Stimulated activated CD8-positive, alpha-beta memory T cell treated with anti-CD3 and anti-CD28 coated beads, Interleukin-12 subunit alpha, Interleukin-12 subunit beta, amount 100 ng/mL, for 24 hours (primary cell): ENCODE data around the gene CDK14.

Experiments
- DNase-seq: peaks from one replicate; pipeline ENCODE4 v3.0.0-alpha.2; 2020; ENCODE audit errors: extremely low read depth

Gene CDK14

GRCh38 chr7:91089382-91089963, 493.4 kb downstream of the CDK14 start:
- DNase-seq = no peak

DNA sequence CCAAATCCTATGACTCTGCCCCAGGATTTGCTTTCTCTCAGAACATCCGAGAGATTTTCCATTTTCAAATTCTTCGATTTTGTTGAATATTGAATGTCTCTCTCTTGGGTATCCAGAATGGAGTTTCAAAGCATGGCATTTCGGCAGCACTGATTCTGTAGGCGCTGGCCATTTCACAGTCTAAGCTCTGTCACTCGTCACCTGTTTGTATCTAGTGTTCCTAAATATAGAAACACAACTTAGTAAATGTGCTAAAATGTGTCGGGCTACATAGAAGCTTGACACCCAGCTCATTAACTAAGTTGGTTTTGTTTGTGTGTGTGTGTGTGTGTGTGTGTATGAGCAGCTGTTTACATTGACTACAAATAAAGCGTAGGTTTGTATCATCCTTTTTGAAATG, 494.6 kb downstream of the CDK14 start:
- DNase-seq = no peak

GRCh38 chr7:91091631-91092030, 495.5 kb downstream of the CDK14 start:
- no peak for DNase-seq

- DNase-seq = no peak
Observed at GRCh38 chr7:91093181-91093580, 497.1 kb downstream of the CDK14 start.

DNA sequence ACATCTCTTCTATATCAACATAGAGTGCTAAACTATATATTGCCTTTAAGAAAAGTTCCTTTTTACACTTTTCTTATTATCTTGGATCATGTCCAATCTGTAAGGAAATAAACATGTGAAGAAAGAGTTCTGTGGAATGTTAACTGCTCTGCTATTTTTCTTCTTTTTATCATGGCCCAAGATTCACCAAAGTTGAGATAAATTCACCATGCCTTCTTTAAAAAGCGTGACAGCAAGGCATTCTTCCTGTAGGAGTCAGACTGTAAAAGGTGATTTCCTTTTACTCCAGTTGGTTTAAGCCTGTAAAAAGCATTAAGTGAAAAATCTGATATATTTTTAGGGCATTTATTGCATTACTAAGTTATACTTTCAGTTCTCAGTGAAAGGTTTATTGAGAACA, 502.4 kb downstream of the CDK14 start:
- no peak for DNase-seq

GRCh38 chr7:91103363-91103762, 507.2 kb downstream of the CDK14 start:
- DNase-seq = no peak

DNA sequence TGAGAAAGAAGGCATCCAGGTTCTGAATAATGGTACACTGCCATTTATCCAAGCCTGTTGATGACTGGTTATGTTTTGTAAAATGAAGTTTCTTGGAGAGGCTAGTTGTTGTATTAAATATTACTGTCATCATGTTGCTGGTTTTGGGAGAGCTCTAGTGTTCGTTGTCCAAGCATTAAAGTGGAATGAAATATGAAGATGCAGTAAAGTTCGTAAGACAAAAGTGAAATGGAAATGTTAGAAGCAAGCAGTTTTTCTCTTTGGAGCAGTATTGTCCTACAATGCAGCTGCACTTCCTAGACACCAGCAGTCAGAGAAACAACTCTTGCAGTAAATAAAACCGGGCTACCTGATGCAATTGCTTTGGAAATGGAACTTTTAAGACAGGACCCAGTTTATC, 511.3 kb downstream of the CDK14 start:
- DNase-seq = no peak

DNA sequence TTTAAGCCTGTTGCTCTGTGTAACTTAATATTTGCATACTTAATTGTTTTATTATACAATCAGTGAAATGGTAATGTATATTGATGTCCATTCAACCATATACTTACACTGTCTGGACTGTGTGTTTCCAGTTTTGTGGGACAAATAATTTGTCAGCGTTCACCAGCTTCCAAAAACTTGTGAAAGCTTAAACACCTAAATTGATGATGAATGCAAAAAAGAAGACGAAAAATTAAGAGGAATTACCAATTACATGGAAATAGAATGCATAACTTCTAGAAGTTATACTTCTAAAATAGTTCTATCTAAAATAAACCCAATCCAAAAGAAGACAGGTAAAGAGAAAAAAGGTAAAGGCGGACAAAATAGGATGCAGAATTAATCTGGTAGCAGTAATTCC, 513.1 kb downstream of the CDK14 start:
- no peak for DNase-seq

GRCh38 chr7:91112902-91113341, 516.8 kb downstream of the CDK14 start:
- DNase-seq = no peak

DNA sequence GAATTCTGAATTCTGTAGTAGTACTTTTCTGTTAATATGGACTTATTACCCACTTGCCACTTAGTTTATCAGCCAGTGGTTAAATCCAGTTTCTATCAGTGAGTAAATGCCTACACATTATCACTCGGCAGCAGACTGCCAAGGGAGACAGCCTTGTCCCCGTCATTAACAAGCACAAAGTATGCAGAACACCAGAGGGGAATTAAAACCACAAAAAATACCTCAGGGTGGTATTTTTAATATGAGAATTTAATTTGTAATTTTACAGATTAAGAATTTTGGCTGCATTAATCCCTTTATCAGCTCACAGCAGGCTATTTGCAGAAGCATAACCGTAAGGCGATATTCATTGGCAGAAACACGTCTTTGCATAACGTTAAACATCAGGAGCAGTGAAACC, 518.1 kb downstream of the CDK14 start:
- no peak for DNase-seq

DNA sequence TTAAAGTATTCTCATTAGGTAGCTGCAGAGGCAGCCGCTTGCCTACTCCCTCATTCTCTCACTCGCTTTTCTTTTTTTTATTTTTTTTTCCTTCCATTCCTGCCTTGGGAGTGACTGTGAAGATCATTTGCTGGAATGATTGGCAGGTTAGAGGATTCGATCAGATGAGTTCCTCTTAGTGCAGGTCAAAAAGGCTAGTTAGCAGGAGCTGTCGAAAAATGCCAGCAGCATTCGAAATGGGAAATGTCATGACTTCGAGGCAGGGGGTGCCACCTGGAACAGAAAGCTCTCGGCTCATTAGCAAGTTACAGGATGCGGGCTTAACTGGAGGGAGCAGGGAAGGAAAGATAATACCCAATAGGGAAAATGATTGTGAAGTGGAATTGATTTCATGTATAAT, 530.6 kb downstream of the CDK14 start:
- DNase-seq = no peak

GRCh38 chr7:91127325-91127724, 531.2 kb downstream of the CDK14 start:
- DNase-seq = no peak

- DNase-seq = no peak
Observed at GRCh38 chr7:91127959-91128358, 531.8 kb downstream of the CDK14 start.

DNA sequence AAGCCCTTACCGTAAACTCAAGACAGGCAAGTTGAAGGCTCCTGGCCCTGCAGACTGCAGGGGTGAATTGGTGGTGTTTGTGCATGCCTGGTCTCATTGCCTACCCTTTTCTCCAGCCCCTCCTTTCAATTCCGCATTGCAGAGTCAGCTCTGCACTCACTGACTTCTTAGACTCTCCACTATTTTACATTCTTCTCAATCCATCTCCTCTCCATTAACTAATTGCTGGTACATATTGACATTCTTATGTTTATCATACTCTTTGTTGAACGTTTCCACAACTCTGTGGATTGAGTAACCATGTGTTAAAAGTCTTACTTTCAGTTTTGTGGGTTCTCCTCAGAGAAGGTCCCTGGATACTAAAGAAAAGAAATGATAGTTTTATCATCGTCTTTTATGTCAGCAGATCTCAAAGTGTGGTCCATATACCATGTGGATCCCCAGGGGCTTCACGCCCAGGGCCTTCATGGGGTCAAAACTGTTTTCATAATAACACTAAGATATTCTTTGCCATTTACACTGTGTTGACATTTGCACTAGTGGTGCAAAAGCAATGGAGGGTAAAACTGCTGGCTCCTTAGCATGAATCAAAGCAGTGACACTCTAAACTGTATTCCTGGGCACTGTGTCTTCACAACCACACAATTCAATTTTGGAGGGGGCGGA, 532.7 kb downstream of the CDK14 start:
- no peak for DNase-seq

DNA sequence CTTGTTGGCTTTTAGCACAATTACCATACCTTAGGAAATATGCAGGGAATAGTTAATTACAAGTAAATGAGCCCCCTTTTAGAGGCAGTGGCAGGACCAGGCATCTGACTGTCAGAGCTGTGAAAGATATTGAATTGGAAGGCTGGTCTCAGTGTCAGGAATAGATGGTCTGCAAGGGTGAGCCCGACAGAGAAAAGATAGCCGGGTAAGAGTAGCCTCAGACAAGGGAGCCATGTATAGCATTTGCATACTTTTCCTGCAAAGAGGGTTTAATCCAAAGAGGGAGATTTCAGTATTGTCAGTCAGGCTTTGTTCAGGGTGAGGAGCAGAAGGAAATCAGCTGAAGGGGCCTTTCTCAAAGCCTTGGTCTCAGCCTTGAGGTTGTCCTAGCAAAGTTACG, 539.2 kb downstream of the CDK14 start:
- DNase-seq = no peak

DNA sequence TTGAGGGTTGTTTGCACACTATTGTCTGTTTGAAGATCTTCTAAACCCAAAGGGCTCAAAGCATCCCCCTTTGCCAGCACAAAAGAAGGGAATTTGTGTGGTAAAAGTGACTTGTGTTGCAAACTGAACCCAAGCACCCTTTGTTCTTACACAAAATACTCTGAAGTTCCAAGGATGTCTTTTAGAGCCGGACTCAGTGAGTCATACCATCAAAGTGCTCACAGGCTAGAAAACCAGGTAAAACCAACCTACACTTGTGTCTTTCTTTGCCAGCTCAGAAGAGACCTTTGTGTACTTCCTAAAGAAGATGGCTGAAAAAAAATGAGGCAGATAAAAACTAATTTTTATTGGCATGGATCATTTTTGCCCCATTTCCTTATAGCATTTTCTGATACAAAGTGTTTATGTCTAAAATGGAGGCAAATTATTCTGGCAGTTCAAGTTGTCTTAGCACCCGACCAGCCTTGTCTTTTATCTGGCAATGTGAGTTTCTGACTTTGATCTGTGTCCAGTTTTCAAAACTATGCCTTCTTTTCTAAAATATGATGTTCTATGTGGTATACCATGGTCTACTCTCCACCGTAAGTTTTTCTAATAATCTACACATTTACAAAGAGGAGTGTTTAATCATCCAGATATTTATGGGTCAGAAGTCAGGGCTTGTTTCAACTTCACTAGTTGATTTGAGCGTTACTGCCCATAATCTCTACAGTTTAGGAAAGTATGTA, 539.7 kb downstream of the CDK14 start:
- no peak for DNase-seq

- DNase-seq = no peak
Observed at GRCh38 chr7:91137153-91137787, 541.1 kb downstream of the CDK14 start.

- DNase-seq = no peak
Observed at GRCh38 chr7:91137788-91138368, 541.8 kb downstream of the CDK14 start.

DNA sequence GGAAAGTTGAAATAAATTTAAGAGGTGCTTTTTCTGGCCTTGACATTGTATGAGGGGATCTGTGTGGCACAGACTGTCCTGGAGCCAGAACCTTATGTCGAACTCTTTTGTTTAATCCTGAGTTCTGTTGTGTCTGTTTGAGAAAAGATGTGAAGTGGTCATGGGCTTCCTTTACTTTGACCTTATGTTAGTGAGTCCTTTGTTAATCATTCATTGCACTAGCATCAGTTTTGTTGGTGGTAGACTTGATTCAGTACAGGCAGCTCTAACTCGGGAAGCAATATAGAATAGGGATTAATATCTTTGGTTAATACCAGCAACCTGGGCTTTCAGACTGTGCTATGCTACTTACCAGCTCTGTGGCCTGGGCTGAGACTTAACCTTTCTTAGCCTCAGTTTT, 544.2 kb downstream of the CDK14 start:
- no peak for DNase-seq

- DNase-seq = no peak
Observed at GRCh38 chr7:91140982-91141381, 544.9 kb downstream of the CDK14 start.

DNA sequence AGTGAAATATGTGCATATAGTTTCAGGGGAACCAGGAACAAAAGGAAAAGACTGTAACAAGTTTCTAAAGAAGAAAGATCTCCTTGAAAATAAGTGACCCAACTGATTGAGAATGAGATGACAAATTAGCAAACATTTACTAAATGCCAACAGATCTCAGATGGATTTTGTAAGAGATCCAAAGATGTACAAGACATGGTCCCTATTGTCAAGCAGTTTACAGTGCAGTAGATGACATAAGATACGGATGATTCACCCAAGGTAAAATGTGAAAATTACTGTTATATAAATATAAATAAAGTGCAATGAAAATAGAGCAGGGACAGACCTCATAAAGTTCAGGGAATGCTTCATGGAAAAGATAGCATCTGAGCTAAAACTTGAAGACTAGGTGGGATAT, 546.6 kb downstream of the CDK14 start:
- DNase-seq = no peak
